GM21381 (cell line): ENCODE measurements around the gene TBX5.
"Not testable (repeated sequence)": the region's sequence is repeated elsewhere in the genome, so short reads cannot be mapped to it uniquely, and the experiment has no call there.

Experiments
- ATAC-seq: cut with Tn5 transposase; IDR thresholded peaks from one replicate; pipeline ENCODE4 v1.9.1; 2021; ENCODE audit warnings: mild to moderate bottlenecking, moderate library complexity; ENCODE audit not compliant: unreplicated experiment

Gene TBX5

GRCh38 chr12:114393569-114393968 lies 12.4 kb downstream of the TBX5 start:
- no peak for ATAC-seq

GRCh38 chr12:114392909-114393308 lies 13.0 kb downstream of the TBX5 start:
- no peak for ATAC-seq

GRCh38 chr12:114391088-114391487 lies 14.9 kb downstream of the TBX5 start:
- no peak for ATAC-seq

GRCh38 chr12:114384739-114385138 lies 21.2 kb downstream of the TBX5 start:
- no peak for ATAC-seq

GRCh38 chr12:114381177-114381576 lies 24.8 kb downstream of the TBX5 start:
- no peak for ATAC-seq

GRCh38 chr12:114371733-114372132 lies 34.2 kb downstream of the TBX5 start:
- ATAC-seq, result no peak

GRCh38 chr12:114371250-114371649 lies 34.7 kb downstream of the TBX5 start:
- no peak for ATAC-seq

- ATAC-seq, result no peak
Measured at GRCh38 chr12:114368685-114369452, 37.1 kb downstream of the TBX5 start.

GRCh38 chr12:114361992-114362391 lies 44.0 kb downstream of the TBX5 start:
- no peak for ATAC-seq

GRCh38 chr12:114361545-114361944 lies 44.4 kb downstream of the TBX5 start:
- ATAC-seq, result no peak

GRCh38 chr12:114360485-114360884 lies 45.5 kb downstream of the TBX5 start:
- ATAC-seq, result no peak

GRCh38 chr12:114355389-114356088 lies 50.4 kb downstream of the TBX5 start:
- ATAC-seq, result no peak

GRCh38 chr12:114349239-114349638 lies 56.7 kb downstream of the TBX5 start:
- ATAC-seq, result not testable (repeated sequence)

GRCh38 chr12:114347861-114348260 lies 58.1 kb downstream of the TBX5 start:
- ATAC-seq, result no peak

- ATAC-seq, result no peak
Measured at GRCh38 chr12:114344831-114345230, 61.1 kb downstream of the TBX5 start.

- ATAC-seq, result no peak
Measured at GRCh38 chr12:114344303-114344663, 61.7 kb downstream of the TBX5 start.

- no peak for ATAC-seq
Measured at GRCh38 chr12:114343585-114344302, 62.2 kb downstream of the TBX5 start.

GRCh38 chr12:114342656-114343055 lies 63.3 kb downstream of the TBX5 start:
- ATAC-seq, result no peak

- ATAC-seq, result no peak
Measured at GRCh38 chr12:114341635-114342034, 64.3 kb downstream of the TBX5 start.

GRCh38 chr12:114340231-114340630 lies 65.7 kb downstream of the TBX5 start:
- ATAC-seq, result no peak

GRCh38 chr12:114339626-114340025 lies 66.3 kb downstream of the TBX5 start:
- ATAC-seq, result no peak

GRCh38 chr12:114335607-114336006 lies 70.3 kb downstream of the TBX5 start:
- no peak for ATAC-seq
